NCI-H226 (cell line): ENCODE data around the gene CBLN3.

Source experiments
- DNase-seq: peaks from one replicate; pipeline ENCODE4 v3.0.0-alpha.2; 2015

The CBLN3 gene

GRCh38 chr14:24422694-24423601 is 6.5 kb downstream of the CBLN3 start:
- DNase-seq, result no peak

GRCh38 chr14:24422261-24422660 is 7.2 kb downstream of the CBLN3 start:
- no peak for DNase-seq

GRCh38 chr14:24418492-24418873 is 11.0 kb downstream of the CBLN3 start:
- no peak for DNase-seq

GRCh38 chr14:24417832-24418491 is 11.5 kb downstream of the CBLN3 start:
- DNase-seq, result no peak

- no peak for DNase-seq
Measured at GRCh38 chr14:24416932-24417619, 12.4 kb downstream of the CBLN3 start.

- DNase-seq, result no peak
Measured at GRCh38 chr14:24416254-24416931, 13.1 kb downstream of the CBLN3 start.

GRCh38 chr14:24415421-24416253 is 13.8 kb downstream of the CBLN3 start:
- no peak for DNase-seq

- DNase-seq, result no peak
Measured at GRCh38 chr14:24414732-24415420, 14.6 kb downstream of the CBLN3 start.

- no peak for DNase-seq
Measured at GRCh38 chr14:24414077-24414476, 15.4 kb downstream of the CBLN3 start.

GRCh38 chr14:24411443-24412389 is 17.8 kb downstream of the CBLN3 start:
- DNase-seq, result peak; percentile 36

GRCh38 chr14:24409956-24410355 is 19.5 kb downstream of the CBLN3 start:
- no peak for DNase-seq

GRCh38 chr14:24409192-24409591 is 20.3 kb downstream of the CBLN3 start:
- DNase-seq, result no peak

- no peak for DNase-seq
Measured at GRCh38 chr14:24408764-24409163, 20.7 kb downstream of the CBLN3 start.

GRCh38 chr14:24407608-24408325 is 21.7 kb downstream of the CBLN3 start:
- DNase-seq, result no peak

- no peak for DNase-seq
Measured at GRCh38 chr14:24406416-24406815, 23.1 kb downstream of the CBLN3 start.

GRCh38 chr14:24404814-24405213 is 24.7 kb downstream of the CBLN3 start:
- DNase-seq, result no peak

GRCh38 chr14:24403294-24403998 is 26.0 kb downstream of the CBLN3 start:
- DNase-seq, result peak; percentile 7

GRCh38 chr14:24401810-24402702 is 27.4 kb downstream of the CBLN3 start:
- DNase-seq, result no peak
